ENCODE measurements around the gene PDP2.

The PDP2 gene

GRCh38 chr16:66885491-66885890 is 5.2 kb downstream of the PDP2 start:
- no peak for DNase-seq (ENCODE audit: insufficient read length, low spot score)
- no peak for FAIRE-seq
- TF ChIP-seq, protein P1, sequence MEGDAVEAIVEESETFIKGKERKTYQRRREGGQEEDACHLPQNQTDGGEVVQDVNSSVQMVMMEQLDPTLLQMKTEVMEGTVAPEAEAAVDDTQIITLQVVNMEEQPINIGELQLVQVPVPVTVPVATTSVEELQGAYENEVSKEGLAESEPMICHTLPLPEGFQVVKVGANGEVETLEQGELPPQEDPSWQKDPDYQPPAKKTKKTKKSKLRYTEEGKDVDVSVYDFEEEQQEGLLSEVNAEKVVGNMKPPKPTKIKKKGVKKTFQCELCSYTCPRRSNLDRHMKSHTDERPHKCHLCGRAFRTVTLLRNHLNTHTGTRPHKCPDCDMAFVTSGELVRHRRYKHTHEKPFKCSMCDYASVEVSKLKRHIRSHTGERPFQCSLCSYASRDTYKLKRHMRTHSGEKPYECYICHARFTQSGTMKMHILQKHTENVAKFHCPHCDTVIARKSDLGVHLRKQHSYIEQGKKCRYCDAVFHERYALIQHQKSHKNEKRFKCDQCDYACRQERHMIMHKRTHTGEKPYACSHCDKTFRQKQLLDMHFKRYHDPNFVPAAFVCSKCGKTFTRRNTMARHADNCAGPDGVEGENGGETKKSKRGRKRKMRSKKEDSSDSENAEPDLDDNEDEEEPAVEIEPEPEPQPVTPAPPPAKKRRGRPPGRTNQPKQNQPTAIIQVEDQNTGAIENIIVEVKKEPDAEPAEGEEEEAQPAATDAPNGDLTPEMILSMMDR (IDR thresholded peaks at IDR 0.05; ENCODE audit: insufficient read depth, missing control alignments), result no peak

- TF ChIP-seq, protein P1 (IDR thresholded peaks at IDR 0.05; ENCODE audit: insufficient read depth, missing control alignments), result no peak
- DNase-seq (ENCODE audit: insufficient read length, low spot score), result no peak
- no peak for FAIRE-seq
Observed at GRCh38 chr16:66886321-66886720, 6.0 kb downstream of the PDP2 start.

GRCh38 chr16:66886914-66887313 is 6.6 kb downstream of the PDP2 start:
- no peak for DNase-seq (ENCODE audit: insufficient read length, low spot score)
- FAIRE-seq, result no peak
- TF ChIP-seq, protein P1 (IDR thresholded peaks at IDR 0.05; ENCODE audit: insufficient read depth, missing control alignments), result no peak

DNA sequence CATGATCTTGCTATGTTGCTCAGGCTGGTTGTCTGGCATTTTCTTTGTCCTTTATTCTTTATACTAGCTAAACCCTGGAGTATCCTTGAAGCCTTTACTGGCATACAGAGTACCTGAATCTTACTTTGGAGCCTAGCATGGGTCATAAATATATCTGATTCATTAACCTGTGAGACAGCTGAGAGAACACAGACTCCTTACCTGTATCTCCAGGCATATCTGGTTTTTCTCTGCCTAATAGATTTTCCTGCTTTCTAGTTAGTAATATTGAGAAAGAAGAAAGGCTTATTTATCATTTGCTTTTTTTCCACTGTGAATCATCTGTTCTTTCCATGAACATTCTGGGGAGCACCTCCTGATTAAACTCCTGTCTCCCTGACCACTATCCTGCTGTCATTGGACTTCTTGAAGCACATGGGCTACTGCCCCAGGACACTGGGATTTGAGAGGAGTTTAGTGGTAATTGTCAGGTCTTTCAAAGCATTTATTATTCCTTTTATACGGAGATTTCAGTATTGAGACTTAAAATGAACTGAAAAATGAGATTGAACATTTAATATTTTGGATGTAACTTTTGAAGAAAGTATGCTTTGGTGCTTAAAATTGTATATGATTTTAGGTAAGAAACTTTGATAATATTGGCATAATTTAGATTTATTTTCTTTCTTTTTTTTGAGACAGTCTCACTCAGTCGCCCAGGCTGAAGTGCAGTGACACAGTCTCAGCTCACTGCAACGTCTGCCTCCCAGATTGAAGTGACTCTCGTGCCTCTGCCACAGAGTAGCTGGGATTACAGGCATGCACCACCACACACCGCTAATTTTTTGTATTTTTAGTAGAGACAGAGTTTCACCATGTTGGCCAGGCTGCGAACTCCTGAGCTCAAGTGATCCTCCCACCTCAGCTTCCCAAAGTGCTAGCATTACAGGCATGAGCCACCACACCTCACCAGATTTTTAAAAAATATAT is 8.6 kb downstream of the PDP2 start:
- no peak for FAIRE-seq
- no peak for DNase-seq (ENCODE audit: insufficient read length, low spot score)
- TF ChIP-seq, protein P1 (IDR thresholded peaks at IDR 0.05; ENCODE audit: insufficient read depth, missing control alignments), result no peak

GRCh38 chr16:66889622-66890021 is 9.3 kb downstream of the PDP2 start:
- DNase-seq (ENCODE audit: insufficient read length, low spot score) (no peak), FAIRE-seq (no peak)
- TF ChIP-seq, protein P1 (IDR thresholded peaks at IDR 0.05; ENCODE audit: insufficient read depth, missing control alignments), result no peak

- FAIRE-seq, result no peak
- TF ChIP-seq, protein P1 (IDR thresholded peaks at IDR 0.05; ENCODE audit: insufficient read depth, missing control alignments), result no peak
- DNase-seq (ENCODE audit: insufficient read length, low spot score), result no peak
Observed at GRCh38 chr16:66890799-66891198, 10.5 kb downstream of the PDP2 start.

DNA sequence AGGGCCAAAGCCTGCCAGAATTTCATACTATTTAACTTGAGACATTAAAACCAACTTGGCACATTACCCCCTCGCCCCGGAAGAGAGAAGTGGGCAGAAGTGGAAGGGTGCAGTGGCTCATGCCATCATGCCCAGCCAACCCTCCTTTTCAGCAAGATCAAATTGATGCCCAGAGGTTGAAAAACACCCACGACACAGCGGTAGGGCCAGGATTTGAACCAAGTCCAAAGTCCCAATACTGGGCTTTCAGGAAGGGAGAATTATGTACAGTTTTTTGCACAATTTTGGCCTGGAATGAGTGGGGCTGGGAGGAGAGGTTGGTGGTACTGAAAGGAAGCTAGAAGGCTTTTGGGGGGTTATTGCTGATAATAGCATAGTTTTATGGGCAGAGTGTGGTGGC is 11.0 kb downstream of the PDP2 start:
- TF ChIP-seq, protein P1 (IDR thresholded peaks at IDR 0.05; ENCODE audit: insufficient read depth, missing control alignments), result no peak
- DNase-seq (ENCODE audit: insufficient read length, low spot score) (no peak), FAIRE-seq (no peak)
